WTC11 (cell line): ENCODE results near the gene NR5A1. TPM values are rescaled to one million over a fixed set of nuclear protein-coding genes. Genes with fewer than 3 reads are reported as not detected.

Experiments
- ATAC-seq: fragments of 200-7000 bp; cut with Tn5 transposase; 2 replicates; pipeline ENCODE4 v1.10.0; 2021; ENCODE audit warnings: mild to moderate bottlenecking, moderate library complexity
- CTCF ChIA-PET: fragments of 300-600 bp; sonication (Branson Sonifier 250); formaldehyde crosslinking; loops from one replicate; lab custom pipeline; 2021; ENCODE audit warnings: antibody characterized with exemption; lab: Charles Lee
- POLR2A ChIA-PET: fragments of 350-600 bp; sonication (Branson Sonifier 250); formaldehyde crosslinking; loops from one replicate; lab custom pipeline; 2021; ENCODE audit warnings: antibody characterized with exemption; lab: Charles Lee
- DNase-seq: peaks from one replicate; pipeline ENCODE4 v3.0.0; 2021; ENCODE audit warnings: low spot score
- H3K27ac Mint-ChIP-seq: 2 replicates; pipeline ENCODE4 v1.8.0; 2021; ENCODE audit warnings: mixed read lengths
- H3K27me3 Mint-ChIP-seq: 2 replicates; pipeline ENCODE4 v1.8.0; 2021; ENCODE audit warnings: low read depth, mild to moderate bottlenecking, moderate library complexity, mixed read lengths
- H3K36me3 Mint-ChIP-seq: 2 replicates; pipeline ENCODE4 v1.8.0; 2021; ENCODE audit warnings: mixed read lengths
- H3K4me1 Mint-ChIP-seq: 2 replicates; pipeline ENCODE4 v1.8.0; 2022; ENCODE audit warnings: mixed read lengths
- H3K4me3 Mint-ChIP-seq: 2 replicates; pipeline ENCODE4 v1.8.0; 2021; ENCODE audit warnings: mild to moderate bottlenecking, moderate library complexity, mixed read lengths
- H3K9me3 Mint-ChIP-seq: 2 replicates; pipeline ENCODE4 v1.8.0; 2021; ENCODE audit warnings: mixed read lengths
- CBFB ChIP-seq: sonication (generic); formaldehyde crosslinking; IDR thresholded peaks from 2 replicates; pipeline ENCODE4 v1.8.1; 2022; ENCODE audit warnings: mild to moderate bottlenecking, low read depth, missing genetic modification reagents
- CREM ChIP-seq: sonication (generic); formaldehyde crosslinking; IDR thresholded peaks from 2 replicates; pipeline ENCODE4 v1.8.1; 2022; ENCODE audit warnings: mild to moderate bottlenecking, missing genetic modification reagents, moderate library complexity
- ELF4 ChIP-seq: sonication (generic); formaldehyde crosslinking; IDR thresholded peaks from 2 replicates; pipeline ENCODE4 v1.8.1; 2022; ENCODE audit warnings: low read depth, mild to moderate bottlenecking, moderate library complexity, missing genetic modification reagents
- EMX1 ChIP-seq: fragments of 250-450 bp; sonication (Bioruptor Pico); IDR thresholded peaks from 2 replicates; pipeline ENCODE4 v1.8.0; 2021; ENCODE audit warnings: mild to moderate bottlenecking
- GTF2I ChIP-seq: fragments of 250-450 bp; sonication (Bioruptor Pico); conservative IDR thresholded peaks from 2 replicates; pipeline ENCODE4 v1.4.0; 2021; ENCODE audit warnings: mild to moderate bottlenecking
- JAZF1 ChIP-seq: fragments of 250-450 bp; sonication (Bioruptor Pico); IDR thresholded peaks from 2 replicates; pipeline ENCODE4 v1.9.0; 2021; ENCODE audit warnings: moderate library complexity, mild to moderate bottlenecking, inconsistent platforms
- JUN ChIP-seq: sonication (generic); formaldehyde crosslinking; IDR thresholded peaks from 2 replicates; pipeline ENCODE4 v1.8.0; 2023; ENCODE audit warnings: mild to moderate bottlenecking, missing genetic modification reagents
- KAT7 ChIP-seq: sonication (generic); formaldehyde crosslinking; IDR thresholded peaks from 2 replicates; pipeline ENCODE4 v1.8.1; 2023; ENCODE audit warnings: missing genetic modification reagents, mild to moderate bottlenecking, borderline replicate concordance
- MYBL2 ChIP-seq: sonication (generic); formaldehyde crosslinking; IDR thresholded peaks from 2 replicates; pipeline ENCODE4 v1.8.1; 2023; ENCODE audit warnings: mild to moderate bottlenecking, moderate library complexity, missing genetic modification reagents
- RELA ChIP-seq: sonication (generic); formaldehyde crosslinking; IDR thresholded peaks from 2 replicates; pipeline ENCODE4 v1.8.1; 2022; ENCODE audit warnings: missing genetic modification reagents, mild to moderate bottlenecking, borderline replicate concordance
- RORB ChIP-seq: fragments of 250-450 bp; sonication (Bioruptor Pico); IDR thresholded peaks from 2 replicates; pipeline ENCODE4 v1.9.0; 2021; ENCODE audit warnings: mild to moderate bottlenecking
- SP1 ChIP-seq: sonication (generic); formaldehyde crosslinking; conservative IDR thresholded peaks from 2 replicates; pipeline ENCODE4 v1.8.1; 2022; ENCODE audit warnings: missing genetic modification reagents
- TEAD1 ChIP-seq: sonication (generic); formaldehyde crosslinking; IDR thresholded peaks from 2 replicates; pipeline ENCODE4 v1.8.0; 2022; ENCODE audit warnings: mild to moderate bottlenecking, missing genetic modification reagents
- TEAD4 ChIP-seq: sonication (generic); formaldehyde crosslinking; IDR thresholded peaks from 2 replicates; pipeline ENCODE4 v1.8.0; 2022; ENCODE audit warnings: mild to moderate bottlenecking, missing genetic modification reagents
- ZNF121 ChIP-seq: sonication (generic); formaldehyde crosslinking; IDR thresholded peaks from 2 replicates; pipeline ENCODE4 v1.8.0; 2023; ENCODE audit warnings: missing genetic modification reagents
- ZNF138 ChIP-seq: sonication (generic); formaldehyde crosslinking; conservative IDR thresholded peaks from 2 replicates; pipeline ENCODE4 v1.8.1; 2022; ENCODE audit warnings: mild to moderate bottlenecking, moderate library complexity, missing genetic modification reagents
- ZNF263 ChIP-seq: sonication (generic); formaldehyde crosslinking; IDR thresholded peaks from 2 replicates; pipeline ENCODE4 v1.8.1; 2022; ENCODE audit warnings: low read depth, mild to moderate bottlenecking, moderate library complexity, missing genetic modification reagents
- total RNA-seq: library from RNA; stranded (reverse); gene quantifications from 3 replicates; pipeline ENCODE4 v1.2.3, GENCODE V29; 2021
- TF ChIP-seq, protein P1 (sequence below): sonication (generic); formaldehyde crosslinking; IDR thresholded peaks from 2 replicates; pipeline ENCODE4 v1.8.1; 2022; ENCODE audit warnings: low read depth, mild to moderate bottlenecking, moderate library complexity, missing genetic modification reagents, borderline replicate concordance
- TF ChIP-seq, protein P2 (sequence below): fragments of 250-450 bp; sonication (Bioruptor Pico); IDR thresholded peaks from 2 replicates; pipeline ENCODE4 v1.9.0; 2021; ENCODE audit warnings: mild to moderate bottlenecking
- TF ChIP-seq, protein P3 (sequence below): fragments of 250-450 bp; sonication (Bioruptor Pico); IDR thresholded peaks from 2 replicates; pipeline ENCODE4 v1.9.0; 2021; ENCODE audit warnings: moderate library complexity, mild to moderate bottlenecking, inconsistent platforms, borderline replicate concordance
- TF ChIP-seq, protein P4 (sequence below): sonication (generic); formaldehyde crosslinking; IDR thresholded peaks from 2 replicates; pipeline ENCODE4 v1.8.0; 2022; ENCODE audit warnings: mild to moderate bottlenecking, missing genetic modification reagents
- TF ChIP-seq, protein P5 (sequence below): sonication (generic); formaldehyde crosslinking; IDR thresholded peaks from 2 replicates; pipeline ENCODE4 v1.8.1; 2023; ENCODE audit warnings: mild to moderate bottlenecking, missing genetic modification reagents, moderate library complexity
- TF ChIP-seq, protein P6 (sequence below): sonication (generic); formaldehyde crosslinking; IDR thresholded peaks from 2 replicates; pipeline ENCODE4 v1.8.1; 2023; ENCODE audit warnings: mild to moderate bottlenecking, missing genetic modification reagents, moderate library complexity
- TF ChIP-seq, protein P7 (sequence below): sonication (generic); formaldehyde crosslinking; IDR thresholded peaks from 2 replicates; pipeline ENCODE4 v1.8.1; 2022; ENCODE audit warnings: mild to moderate bottlenecking, moderate library complexity, missing genetic modification reagents

NR5A1 gene
- total RNA-seq, 1 experiment from 2014 or later = 0.77 TPM

DNA sequence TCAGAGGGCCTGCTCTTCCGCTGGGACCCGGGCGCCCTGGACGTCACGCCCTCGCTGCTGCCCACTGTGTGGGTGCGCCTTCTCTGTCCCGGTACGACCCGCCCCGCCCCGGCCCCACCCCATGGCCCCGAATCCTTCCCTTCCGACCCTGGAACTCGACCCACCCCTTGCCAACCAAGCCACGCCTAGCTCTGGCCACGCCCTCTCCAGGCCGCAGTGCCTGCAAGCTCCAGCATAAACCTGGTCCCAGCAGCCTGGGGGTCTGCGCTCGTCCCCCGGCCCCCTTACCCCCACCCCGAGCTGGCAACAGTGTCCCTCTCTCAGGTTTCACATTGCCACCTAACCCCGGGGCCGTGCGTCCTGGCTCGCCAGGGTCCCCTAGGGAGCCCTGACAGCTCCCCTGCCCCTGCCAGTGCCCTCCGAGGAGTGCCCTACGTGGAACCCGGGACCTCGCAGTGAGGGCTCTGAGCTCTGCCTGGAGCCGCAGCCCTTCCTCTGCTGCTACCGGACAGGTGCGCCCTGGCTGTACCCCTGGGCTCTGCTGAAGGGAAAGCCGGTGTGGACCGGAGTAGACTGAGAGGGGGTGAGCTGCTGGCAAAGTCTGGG, 53.5 kb downstream of the NR5A1 start:
- Mint-ChIP-seq H3K9me3 (no peaks in the 10 kb centered on the region), H3K36me3 (no peaks in the 10 kb centered on the region), H3K27ac (no peak overlapping the region), H3K4me3 (peak overlapping the region; percentile 45; the same call in 1 of the 2 replicates), H3K4me1 (peaks cover 26% of the 10 kb centered on the region), H3K27me3 (peaks cover 38% of the 10 kb centered on the region)
- POLR2A ChIA-PET = interaction anchor here (1.1 kb wide), 1 partner anchor 24 kb away, joined by 4 read pairs; no protein-coding TSS in a partner anchor
- peak; percentile 86 for DNase-seq
- peak; percentile 61 for ATAC-seq
- no peak for TF ChIP-seq RELA (CRISPR knock-in tag)
- 0 out of 2 replicates have a peak, but pooled peaks have one; percentile 5 for TF ChIP-seq ELF4 (CRISPR knock-in tag)
- CTCF ChIA-PET = interaction anchor here (0.6 to 2.0 kb wide), 16 partner anchors 21 to 402 kb away, joined by 3 to 9 read pairs (median 4); partner anchors contain the start of gene PSMB7

DNA sequence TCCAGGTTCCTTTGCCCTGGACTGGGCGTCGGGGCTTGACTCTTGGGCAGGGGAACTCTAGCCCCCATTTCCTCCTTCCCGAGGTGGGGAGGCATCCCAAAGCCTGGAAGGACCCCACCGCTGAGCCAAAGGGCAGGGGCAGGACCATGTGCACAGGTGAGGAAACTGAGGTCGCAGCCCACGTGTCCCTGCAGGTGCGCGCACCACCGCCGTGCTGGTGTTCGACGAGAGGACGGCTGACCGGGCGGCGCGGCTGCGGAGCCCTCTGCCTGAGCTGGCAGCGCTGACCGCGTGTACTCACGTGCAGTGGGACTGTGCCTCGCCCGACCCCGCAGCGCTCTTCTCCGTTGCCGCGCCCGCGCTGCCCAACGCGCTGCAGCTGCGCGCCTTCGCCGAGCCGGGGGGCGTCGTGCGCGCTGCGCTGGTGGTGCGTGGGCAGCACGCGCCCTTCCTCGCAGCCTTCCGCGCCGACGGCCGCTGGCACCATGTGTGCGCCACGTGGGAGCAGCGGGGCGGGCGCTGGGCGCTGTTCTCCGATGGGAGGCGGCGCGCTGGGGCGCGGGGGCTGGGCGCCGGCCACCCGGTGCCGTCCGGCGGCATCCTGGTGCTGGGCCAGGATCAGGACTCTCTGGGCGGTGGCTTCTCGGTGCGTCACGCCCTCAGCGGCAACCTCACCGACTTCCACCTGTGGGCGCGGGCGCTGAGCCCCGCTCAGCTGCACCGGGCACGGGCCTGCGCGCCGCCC, 54.2 kb downstream of the NR5A1 start:
- no peak for DNase-seq
- Mint-ChIP-seq H3K27me3 (peaks cover 38% of the 10 kb centered on the region), H3K9me3 (no peaks in the 10 kb centered on the region), H3K36me3 (no peaks in the 10 kb centered on the region), H3K4me1 (peaks cover 26% of the 10 kb centered on the region), H3K4me3 (peak overlapping the region; percentile 54), H3K27ac (no peak overlapping the region)
- POLR2A ChIA-PET = interaction anchor here (1.1 kb wide), 1 partner anchor 25 kb away, joined by 4 read pairs; no protein-coding TSS in a partner anchor
- CTCF ChIA-PET = interaction anchor here (0.6 to 2.0 kb wide), 13 partner anchors 22 to 403 kb away, joined by 3 to 9 read pairs (median 4); partner anchors contain the start of gene PSMB7
- ATAC-seq = peak; percentile 6; the same call in 1 of the 2 replicates
- TF ChIP-seq, protein P1, sequence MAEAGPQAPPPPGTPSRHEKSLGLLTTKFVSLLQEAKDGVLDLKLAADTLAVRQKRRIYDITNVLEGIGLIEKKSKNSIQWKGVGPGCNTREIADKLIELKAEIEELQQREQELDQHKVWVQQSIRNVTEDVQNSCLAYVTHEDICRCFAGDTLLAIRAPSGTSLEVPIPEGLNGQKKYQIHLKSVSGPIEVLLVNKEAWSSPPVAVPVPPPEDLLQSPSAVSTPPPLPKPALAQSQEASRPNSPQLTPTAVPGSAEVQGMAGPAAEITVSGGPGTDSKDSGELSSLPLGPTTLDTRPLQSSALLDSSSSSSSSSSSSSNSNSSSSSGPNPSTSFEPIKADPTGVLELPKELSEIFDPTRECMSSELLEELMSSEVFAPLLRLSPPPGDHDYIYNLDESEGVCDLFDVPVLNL (CRISPR knock-in tag) = peak; percentile 79
- no peak for TF ChIP-seq GTF2I (CRISPR knock-in tag)
- TF ChIP-seq, protein P2, sequence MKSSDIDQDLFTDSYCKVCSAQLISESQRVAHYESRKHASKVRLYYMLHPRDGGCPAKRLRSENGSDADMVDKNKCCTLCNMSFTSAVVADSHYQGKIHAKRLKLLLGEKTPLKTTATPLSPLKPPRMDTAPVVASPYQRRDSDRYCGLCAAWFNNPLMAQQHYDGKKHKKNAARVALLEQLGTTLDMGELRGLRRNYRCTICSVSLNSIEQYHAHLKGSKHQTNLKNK (CRISPR knock-in tag) = no peak
- peak; percentile 86; the same call in 1 of the 2 replicates for TF ChIP-seq CREM (CRISPR knock-in tag)
- TF ChIP-seq SP1 (CRISPR knock-in tag) = peak; percentile 58
- TF ChIP-seq, protein P3, sequence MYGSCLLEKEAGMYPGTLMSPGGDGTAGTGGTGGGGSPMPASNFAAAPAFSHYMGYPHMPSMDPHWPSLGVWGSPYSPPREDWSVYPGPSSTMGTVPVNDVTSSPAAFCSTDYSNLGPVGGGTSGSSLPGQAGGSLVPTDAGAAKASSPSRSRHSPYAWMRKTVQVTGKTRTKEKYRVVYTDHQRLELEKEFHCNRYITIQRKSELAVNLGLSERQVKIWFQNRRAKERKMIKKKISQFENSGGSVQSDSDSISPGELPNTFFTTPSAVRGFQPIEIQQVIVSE = no peak
- no peak for TF ChIP-seq EMX1
- no peak for TF ChIP-seq RORB
- TF ChIP-seq, protein P4, sequence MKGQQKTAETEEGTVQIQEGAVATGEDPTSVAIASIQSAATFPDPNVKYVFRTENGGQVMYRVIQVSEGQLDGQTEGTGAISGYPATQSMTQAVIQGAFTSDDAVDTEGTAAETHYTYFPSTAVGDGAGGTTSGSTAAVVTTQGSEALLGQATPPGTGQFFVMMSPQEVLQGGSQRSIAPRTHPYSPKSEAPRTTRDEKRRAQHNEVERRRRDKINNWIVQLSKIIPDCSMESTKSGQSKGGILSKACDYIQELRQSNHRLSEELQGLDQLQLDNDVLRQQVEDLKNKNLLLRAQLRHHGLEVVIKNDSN (CRISPR knock-in tag) = peak; percentile 28; the same call in 1 of the 2 replicates
- TF ChIP-seq, protein P5, sequence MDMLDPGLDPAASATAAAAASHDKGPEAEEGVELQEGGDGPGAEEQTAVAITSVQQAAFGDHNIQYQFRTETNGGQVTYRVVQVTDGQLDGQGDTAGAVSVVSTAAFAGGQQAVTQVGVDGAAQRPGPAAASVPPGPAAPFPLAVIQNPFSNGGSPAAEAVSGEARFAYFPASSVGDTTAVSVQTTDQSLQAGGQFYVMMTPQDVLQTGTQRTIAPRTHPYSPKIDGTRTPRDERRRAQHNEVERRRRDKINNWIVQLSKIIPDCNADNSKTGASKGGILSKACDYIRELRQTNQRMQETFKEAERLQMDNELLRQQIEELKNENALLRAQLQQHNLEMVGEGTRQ = peak; percentile 62
- TF ChIP-seq CBFB (CRISPR knock-in tag) = peak; percentile 45; the same call in 1 of the 2 replicates
- peak; percentile 98 for TF ChIP-seq JUN (CRISPR knock-in tag)
- no peak for TF ChIP-seq JAZF1 (CRISPR knock-in tag)
- TF ChIP-seq RELA (CRISPR knock-in tag) = peak; percentile 90
- TF ChIP-seq ZNF138 (CRISPR knock-in tag) = no peak
- peak; percentile 85; the same call in 1 of the 2 replicates for TF ChIP-seq KAT7 (CRISPR knock-in tag)
- TF ChIP-seq, protein P6, sequence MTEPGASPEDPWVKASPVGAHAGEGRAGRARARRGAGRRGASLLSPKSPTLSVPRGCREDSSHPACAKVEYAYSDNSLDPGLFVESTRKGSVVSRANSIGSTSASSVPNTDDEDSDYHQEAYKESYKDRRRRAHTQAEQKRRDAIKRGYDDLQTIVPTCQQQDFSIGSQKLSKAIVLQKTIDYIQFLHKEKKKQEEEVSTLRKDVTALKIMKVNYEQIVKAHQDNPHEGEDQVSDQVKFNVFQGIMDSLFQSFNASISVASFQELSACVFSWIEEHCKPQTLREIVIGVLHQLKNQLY = no peak
- peak; percentile 97 for TF ChIP-seq TEAD1 (CRISPR knock-in tag)
- peak; percentile 70; the same call in 1 of the 2 replicates for TF ChIP-seq TEAD4
- TF ChIP-seq ZNF121 (CRISPR knock-in tag) = peak; percentile 67; the same call in 1 of the 2 replicates
- TF ChIP-seq MYBL2 (CRISPR knock-in tag) = no peak
- peak; percentile 48; the same call in 1 of the 2 replicates for TF ChIP-seq ZNF263 (CRISPR knock-in tag)
- TF ChIP-seq, protein P7, sequence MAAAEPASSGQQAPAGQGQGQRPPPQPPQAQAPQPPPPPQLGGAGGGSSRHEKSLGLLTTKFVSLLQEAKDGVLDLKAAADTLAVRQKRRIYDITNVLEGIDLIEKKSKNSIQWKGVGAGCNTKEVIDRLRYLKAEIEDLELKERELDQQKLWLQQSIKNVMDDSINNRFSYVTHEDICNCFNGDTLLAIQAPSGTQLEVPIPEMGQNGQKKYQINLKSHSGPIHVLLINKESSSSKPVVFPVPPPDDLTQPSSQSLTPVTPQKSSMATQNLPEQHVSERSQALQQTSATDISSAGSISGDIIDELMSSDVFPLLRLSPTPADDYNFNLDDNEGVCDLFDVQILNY = peak; percentile 63; the same call in 1 of the 2 replicates
